ENCODE data around the gene TEDC1. TPM values are rescaled to one million over a fixed set of nuclear protein-coding genes. Genes with fewer than 3 reads are reported as not detected.

The TEDC1 gene
- total RNA-seq, 1 experiment from 2014 or later: 26.2 TPM

DNA sequence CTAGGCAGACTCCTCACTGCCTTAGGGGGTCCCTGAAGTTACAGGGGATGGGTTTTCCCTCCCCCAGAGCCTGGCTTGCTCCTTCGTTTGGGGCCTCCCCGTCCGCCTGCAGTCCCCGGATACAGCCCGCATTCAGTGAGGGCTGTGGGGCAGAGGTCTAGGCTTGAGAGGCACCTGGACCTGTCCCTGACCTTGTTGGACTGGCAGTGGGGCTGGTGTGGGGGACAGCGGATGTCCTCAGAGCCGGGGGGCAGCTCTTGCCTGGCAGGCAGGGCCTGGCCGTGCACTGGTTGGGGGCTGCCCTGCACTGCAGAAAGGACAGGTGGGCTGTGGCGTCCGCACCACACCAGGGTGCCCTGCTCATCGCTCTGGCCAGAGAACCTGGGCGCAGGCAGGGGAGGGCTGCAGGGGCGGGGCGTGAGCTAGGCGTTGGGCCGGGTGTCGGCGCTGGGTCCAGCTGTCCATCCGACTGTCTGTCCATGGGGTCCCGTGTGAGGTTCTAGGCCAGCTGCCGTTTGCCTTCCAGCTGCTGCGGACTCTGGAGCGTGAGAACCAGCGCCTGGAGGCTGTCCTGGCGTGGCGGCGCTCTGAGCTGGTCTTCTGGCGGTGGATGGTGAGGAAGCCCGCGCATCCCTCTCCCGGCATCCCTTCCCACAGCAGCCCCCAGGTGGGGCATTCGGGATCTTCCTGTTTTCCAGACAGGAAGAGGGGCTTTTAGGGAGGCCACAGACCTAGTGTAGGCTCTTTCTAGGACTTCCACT is 6.0 kb downstream of the TEDC1 start:
- H2BK15ac ChIP-seq (ENCODE audit: low read depth, low read length): no peak overlapping the region
- no peak overlapping the region for H3K4me3 Mint-ChIP-seq
- H2BK20ac ChIP-seq (ENCODE audit: low read depth, low read length, poor library complexity, severe bottlenecking): no peak overlapping the region
- no peak overlapping the region for H3K27ac ChIP-seq (ENCODE audit: insufficient read length, low read depth, low read length)
- H2BK5ac ChIP-seq (ENCODE audit: insufficient read length, low read length): no peak overlapping the region
- no peak overlapping the region for H4K5ac ChIP-seq (ENCODE audit: insufficient read length, low read depth, low read length)
- no peaks in the 10 kb centered on the region for H3K27me3 Mint-ChIP-seq (ENCODE audit: low read depth)
- no peaks in the 10 kb centered on the region for H4K20me1 ChIP-seq (ENCODE audit: control insufficient read depth, insufficient read depth, insufficient read length)
- H2BK12ac ChIP-seq (ENCODE audit: insufficient read length, low read depth, low read length): no peak overlapping the region
- peak; percentile 25 for DNase-seq
- no peaks in the 10 kb centered on the region for H3K9me3 ChIP-seq (ENCODE audit: control insufficient read depth, low read depth, low read length)
- no peak overlapping the region for H4K8ac ChIP-seq (replicated peaks; ENCODE audit: insufficient read length, low read depth, low read length)
- peaks cover 0 to 6% of the 10 kb centered on the region in 2 experiments; a peak in 2 of 4 replicates for H3K4me1 Mint-ChIP-seq
- no peaks in the 10 kb centered on the region for H3K27me3 ChIP-seq (ENCODE audit: insufficient read depth, low read length)
- H2AFZ ChIP-seq (ENCODE audit: low read length): no peak overlapping the region
- H3K9ac ChIP-seq (ENCODE audit: extremely low read depth, insufficient read length, low read length): no peak overlapping the region
- no peak overlapping the region for H3K18ac ChIP-seq (ENCODE audit: insufficient read length, low read depth, low read length)
- H3K4me2 ChIP-seq (ENCODE audit: insufficient read depth, insufficient read length, low read length): no peak overlapping the region
- H3K23me2 ChIP-seq (ENCODE audit: insufficient read length, low read depth, low read length, poor library complexity, severe bottlenecking): no peaks in the 10 kb centered on the region
- no peaks in the 10 kb centered on the region for H3K79me1 ChIP-seq (ENCODE audit: insufficient read depth, low read depth, low read length, poor library complexity, severe bottlenecking)
- no peaks in the 10 kb centered on the region for H3K79me2 ChIP-seq (ENCODE audit: insufficient read depth, low read length)
- peaks cover 0 to 5% (median 0%) of the 10 kb centered on the region in 3 experiments; a peak in 2 of 7 replicates for H3K36me3 Mint-ChIP-seq (ENCODE audit: insufficient read depth in 1 of 3, low read depth in 3 of 3)
- TF ChIP-seq, protein P1, sequence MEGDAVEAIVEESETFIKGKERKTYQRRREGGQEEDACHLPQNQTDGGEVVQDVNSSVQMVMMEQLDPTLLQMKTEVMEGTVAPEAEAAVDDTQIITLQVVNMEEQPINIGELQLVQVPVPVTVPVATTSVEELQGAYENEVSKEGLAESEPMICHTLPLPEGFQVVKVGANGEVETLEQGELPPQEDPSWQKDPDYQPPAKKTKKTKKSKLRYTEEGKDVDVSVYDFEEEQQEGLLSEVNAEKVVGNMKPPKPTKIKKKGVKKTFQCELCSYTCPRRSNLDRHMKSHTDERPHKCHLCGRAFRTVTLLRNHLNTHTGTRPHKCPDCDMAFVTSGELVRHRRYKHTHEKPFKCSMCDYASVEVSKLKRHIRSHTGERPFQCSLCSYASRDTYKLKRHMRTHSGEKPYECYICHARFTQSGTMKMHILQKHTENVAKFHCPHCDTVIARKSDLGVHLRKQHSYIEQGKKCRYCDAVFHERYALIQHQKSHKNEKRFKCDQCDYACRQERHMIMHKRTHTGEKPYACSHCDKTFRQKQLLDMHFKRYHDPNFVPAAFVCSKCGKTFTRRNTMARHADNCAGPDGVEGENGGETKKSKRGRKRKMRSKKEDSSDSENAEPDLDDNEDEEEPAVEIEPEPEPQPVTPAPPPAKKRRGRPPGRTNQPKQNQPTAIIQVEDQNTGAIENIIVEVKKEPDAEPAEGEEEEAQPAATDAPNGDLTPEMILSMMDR (conservative IDR thresholded peaks at IDR 0.05): no peak
- no CpG with 5 or more reads among the region's 32 CpGs for WGBS (ENCODE audit: extremely low coverage, insufficient read length, low lambda C conversion rate)
- no peak overlapping the region for H2AK5ac ChIP-seq (ENCODE audit: insufficient read length, low read length)
- H3K14ac ChIP-seq (ENCODE audit: insufficient read depth, low read length): no peak overlapping the region; the same call in 1 of the 2 replicates
- no peak overlapping the region for H3K27ac Mint-ChIP-seq
- H3K56ac ChIP-seq (ENCODE audit: insufficient read length, low read depth, low read length): no peak overlapping the region
- no peak overlapping the region for H4K91ac ChIP-seq (ENCODE audit: insufficient read length, low read depth, low read length)
- H3T11ph ChIP-seq (ENCODE audit: low read length): no peak overlapping the region
- H2BK120ac ChIP-seq (ENCODE audit: low read depth, low read length, poor library complexity, severe bottlenecking): no peak overlapping the region
- H3K23ac ChIP-seq (ENCODE audit: insufficient read length, low read depth, low read length): no peak overlapping the region
- H3K4me1 ChIP-seq (ENCODE audit: insufficient read depth, low read length): no peaks in the 10 kb centered on the region
- H3K4ac ChIP-seq (ENCODE audit: low read depth, low read length): no peak overlapping the region
- no peaks in the 10 kb centered on the region; a peak in 1 of 5 replicates for H3K9me3 Mint-ChIP-seq

Data from H9 (cell line).